GM19193 (cell line): ENCODE measurements around the gene MLN.

ENCODE experiments used
- POLR2A ChIP-seq: IDR thresholded peaks from 4 replicates; pipeline ENCODE4 v1.6.1; 2011; ENCODE audit not compliant: insufficient read depth, insufficient read length; ENCODE audit errors: extremely low read depth

The MLN gene

GRCh38 chr6:33823806-33824205 is 20.0 kb upstream of the MLN start:
- no peak for TF ChIP-seq POLR2A

- no peak for TF ChIP-seq POLR2A
These were observed 19.0 kb upstream of the MLN start for GRCh38 chr6:33822575-33823395.

GRCh38 chr6:33820784-33821520 is 17.1 kb upstream of the MLN start:
- TF ChIP-seq POLR2A = no peak

- no peak for TF ChIP-seq POLR2A
These were observed 16.4 kb upstream of the MLN start for GRCh38 chr6:33820243-33820642.

- no peak for TF ChIP-seq POLR2A
These were observed 15.2 kb upstream of the MLN start for GRCh38 chr6:33819021-33819420.

GRCh38 chr6:33818293-33818692 is 14.5 kb upstream of the MLN start:
- no peak for TF ChIP-seq POLR2A

- TF ChIP-seq POLR2A = no peak
These were observed 13.7 kb upstream of the MLN start for GRCh38 chr6:33817489-33817888.

GRCh38 chr6:33816911-33817310 is 13.1 kb upstream of the MLN start:
- TF ChIP-seq POLR2A = no peak

- no peak for TF ChIP-seq POLR2A
These were observed 12.1 kb upstream of the MLN start for GRCh38 chr6:33815854-33816253.

GRCh38 chr6:33813990-33814985 is 10.5 kb upstream of the MLN start:
- no peak for TF ChIP-seq POLR2A

- TF ChIP-seq POLR2A = no peak
These were observed 9.6 kb upstream of the MLN start for GRCh38 chr6:33813246-33813904.

- TF ChIP-seq POLR2A = no peak
These were observed 8.9 kb upstream of the MLN start for GRCh38 chr6:33812669-33813068.

- no peak for TF ChIP-seq POLR2A
These were observed 5.8 kb upstream of the MLN start for GRCh38 chr6:33809594-33809993.

GRCh38 chr6:33808641-33809180 is 4.9 kb upstream of the MLN start:
- no peak for TF ChIP-seq POLR2A
